Ectodermal cell (in vitro differentiated cells): ENCODE data around the gene METTL17. TPM values are rescaled to one million over a fixed set of nuclear protein-coding genes. Genes with fewer than 3 reads are reported as not detected.
A peak's percentile ranks its signal among the peaks of the same experiment; 100 is the strongest.
"Not testable (repeated sequence)": the region's sequence is repeated elsewhere in the genome, so short reads cannot be mapped to it uniquely, and the experiment has no call there.

Experiments used
- H3K27ac ChIP-seq: 2 replicates; pipeline ENCODE4 v1.7.0; 2013; ENCODE audit warnings: mild to moderate bottlenecking, low read depth, low read length; ENCODE audit not compliant: insufficient read depth, poor library complexity, severe bottlenecking
- H3K27me3 ChIP-seq: 2 replicates; pipeline ENCODE4 v1.7.0; 2013; ENCODE audit warnings: mild to moderate bottlenecking, low read length; ENCODE audit not compliant: insufficient read depth, control insufficient read depth, poor library complexity, severe bottlenecking
- H3K36me3 ChIP-seq: one replicate; pipeline ENCODE4 v1.7.0; 2013; ENCODE audit warnings: low read length; ENCODE audit not compliant: control insufficient read depth, insufficient read depth
- H3K4me1 ChIP-seq: one replicate; pipeline ENCODE4 v1.7.0; 2013; ENCODE audit warnings: low read length; ENCODE audit not compliant: control insufficient read depth, insufficient read depth
- H3K4me3 ChIP-seq: 2 replicates; pipeline ENCODE4 v1.7.0; 2013; ENCODE audit warnings: low read depth, low read length, control low read depth; ENCODE audit not compliant: insufficient read depth
- H3K9me3 ChIP-seq: 2 replicates; pipeline ENCODE4 v1.7.0; 2013; ENCODE audit warnings: mild to moderate bottlenecking, low read length, moderate library complexity; ENCODE audit not compliant: control insufficient read depth
- WGBS, 2 experiments: methylation state at CpG; one replicate each; pipeline ENCODE4 v1.1.7; 2013; ENCODE audit warnings: missing lambda C conversion rate in 2 of 2; 5-methylcytosine and 5-hydroxymethylcytosine counted together
- polyA plus RNA-seq, 4 experiments: library from polyadenylated mRNA; stranded (reverse); fragments of 50-300 nt; gene quantifications; one replicate each; pipeline ENCODE4 v1.2.3, GENCODE V29; 2013

The METTL17 gene
- polyA plus RNA-seq (2013, experiment 1 of 4) = 113 TPM
- polyA plus RNA-seq (2013, experiment 2 of 4) = 110 TPM
- 96.3 TPM for polyA plus RNA-seq (2013, experiment 3 of 4)
- 111 TPM for polyA plus RNA-seq (2013, experiment 4 of 4)

- WGBS, 2 experiments = 0% methylated on average over 42 of the region's 42 CpGs
- H3K27me3 ChIP-seq = no peaks in the 10 kb centered on the region
- peak within 1 kb of the TSS; percentile 100 for H3K4me3 ChIP-seq
- no peaks in the 10 kb centered on the region for H3K9me3 ChIP-seq
- H3K27ac ChIP-seq = peak within 1 kb of the TSS; percentile 69
- peaks cover 24% of the 10 kb centered on the region for H3K36me3 ChIP-seq
- H3K4me1 ChIP-seq = peaks cover 5% of the 10 kb centered on the region
Observed at GRCh38 chr14:20989787-20990600, at the start of gene METTL17. Gene METTL17, plus strand, starts transcription at chr14:20989980. Its CDS starts 23 bp downstream, at chr14:20990003.

- H3K27me3 ChIP-seq, H3K27ac ChIP-seq, H3K9me3 ChIP-seq, H3K4me3 ChIP-seq, H3K4me1 ChIP-seq, H3K36me3 ChIP-seq: not testable (repeated sequence)
- WGBS, 2 experiments = 90 to 92% methylated on average over 6 of the region's 6 CpGs
Observed at GRCh38 chr14:20945146-20945545, 44.6 kb upstream of the METTL17 start.

- H3K4me3 ChIP-seq, H3K36me3 ChIP-seq, H3K9me3 ChIP-seq, H3K27me3 ChIP-seq, H3K4me1 ChIP-seq, H3K27ac ChIP-seq: not testable (repeated sequence)
- 82% methylated on average over 3 to 4 of the region's 9 CpGs for WGBS, 2 experiments
Observed at GRCh38 chr14:20946707-20947106, 43.1 kb upstream of the METTL17 start.

GRCh38 chr14:20954736-20955537 lies 34.8 kb upstream of the METTL17 start, which contains the start of gene RNASE2:
Gene RNASE2, plus strand, starts transcription at chr14:20955487. Its CDS starts 285 bp downstream, at chr14:20955772.
- WGBS, 2 experiments = 95% methylated on average over 3 of the region's 4 CpGs

GRCh38 chr14:20955538-20955873 lies 34.3 kb upstream of the METTL17 start:
- WGBS, 2 experiments = 87% methylated on average over 5 of the region's 5 CpGs
- not testable (repeated sequence) for H3K36me3 ChIP-seq, H3K27me3 ChIP-seq, H3K27ac ChIP-seq, H3K4me3 ChIP-seq, H3K9me3 ChIP-seq, H3K4me1 ChIP-seq

More at GRCh38 chr14:20954736-20955537, 34.8 kb upstream of the METTL17 start, which contains the start of gene RNASE2:
- not testable (repeated sequence) for H3K4me1 ChIP-seq, H3K27ac ChIP-seq, H3K9me3 ChIP-seq, H3K36me3 ChIP-seq, H3K27me3 ChIP-seq, H3K4me3 ChIP-seq

- Histone ChIP-seq H3K9me3 (no peaks in the 10 kb centered on the region), H3K4me1 (no peaks in the 10 kb centered on the region), H3K27ac (no peak overlapping the region), H3K36me3 (no peaks in the 10 kb centered on the region), H3K27me3 (peaks cover 4% of the 10 kb centered on the region), H3K4me3 (no peak overlapping the region)
- WGBS, 2 experiments = 88 to 91% methylated on average over 11 of the region's 11 CpGs
Observed at GRCh38 chr14:20956376-20956976, 33.3 kb upstream of the METTL17 start.

- not testable (repeated sequence) for H3K36me3 ChIP-seq, H3K9me3 ChIP-seq, H3K4me3 ChIP-seq, H3K27ac ChIP-seq, H3K27me3 ChIP-seq, H3K4me1 ChIP-seq
Observed at GRCh38 chr14:20958946-20959345, 30.8 kb upstream of the METTL17 start.

- WGBS, 2 experiments = 91 to 93% methylated on average over 3 of the region's 3 CpGs
- Histone ChIP-seq H3K4me1 (no peaks in the 10 kb centered on the region), H3K27me3 (peaks cover 12% of the 10 kb centered on the region), H3K36me3 (no peaks in the 10 kb centered on the region), H3K9me3 (no peaks in the 10 kb centered on the region), H3K27ac (no peak overlapping the region), H3K4me3 (no peak overlapping the region)
Observed at GRCh38 chr14:20969336-20969735, 20.4 kb upstream of the METTL17 start.

GRCh38 chr14:20970647-20970982 lies 19.2 kb upstream of the METTL17 start:
- WGBS, 2 experiments = 51 to 54% methylated on average over 10 of the region's 10 CpGs
- Histone ChIP-seq H3K27me3 (peaks cover 12% of the 10 kb centered on the region), H3K36me3 (no peaks in the 10 kb centered on the region), H3K27ac (no peak overlapping the region), H3K9me3 (no peaks in the 10 kb centered on the region), H3K4me3 (peak overlapping the region; percentile 66), H3K4me1 (no peaks in the 10 kb centered on the region)
